ENCODE data around the gene ITGB1. TPM values are rescaled to one million over a fixed set of nuclear protein-coding genes. Genes with fewer than 3 reads are reported as not detected.

ITGB1 gene
- total RNA-seq, 1 experiment from 2014 or later, result 282 TPM

- ChIA-PET POLR2A (ENCODE audit: low non-redundant PET) (no interaction called here), CTCF (no interaction called here)
- Histone ChIP-seq H3K27ac (ENCODE audit: low read depth, low read length, poor library complexity, severe bottlenecking) (no peak overlapping the region), H3K36me3 (ENCODE audit: insufficient read depth, low read length, poor library complexity, severe bottlenecking) (peaks cover 70% of the 10 kb centered on the region), H3K9me3 (ENCODE audit: low read depth, low read length, poor library complexity, severe bottlenecking) (no peaks in the 10 kb centered on the region), H3K27me3 (replicated peaks; ENCODE audit: insufficient read depth, low read depth, low read length, poor library complexity) (no peaks in the 10 kb centered on the region), H3K4me1 (ENCODE audit: insufficient read depth, low read length, poor library complexity, severe bottlenecking) (no peaks in the 10 kb centered on the region), H3K4me3 (ENCODE audit: low read depth, low read length, poor library complexity, severe bottlenecking) (no peak overlapping the region)
- no peak for TF ChIP-seq EZH2 (IDR thresholded peaks at IDR 0.05; ENCODE audit: borderline replicate concordance, low read depth, low read length, poor library complexity, severe bottlenecking)
- TF ChIP-seq CTCF (conservative IDR thresholded peaks at IDR 0.05; ENCODE audit: low read depth, low read length), result no peak
- BruUV-seq (replicated peaks), result no TSS peak
- intact Hi-C loops (cut with micrococcal nuclease; ENCODE audit: unreplicated experiment), result no loop called here
- DNase-seq (ENCODE audit: low spot score), result no peak
These were observed 28.0 kb downstream of the ITGB1 start for GRCh38 chr10:32930036-32930435.

- intact Hi-C loops (cut with micrococcal nuclease; ENCODE audit: unreplicated experiment), result no loop called here
- no peak overlapping the region for H3K4me3 ChIP-seq (ENCODE audit: low read depth, low read length, poor library complexity, severe bottlenecking)
- TF ChIP-seq CTCF (conservative IDR thresholded peaks at IDR 0.05; ENCODE audit: low read depth, low read length) (no peak), EZH2 (IDR thresholded peaks at IDR 0.05; ENCODE audit: borderline replicate concordance, low read depth, low read length, poor library complexity, severe bottlenecking) (no peak)
- ChIA-PET CTCF (no interaction called here), POLR2A (ENCODE audit: low non-redundant PET) (no interaction called here)
- DNase-seq (ENCODE audit: low spot score), result no peak
- no peaks in the 10 kb centered on the region for H3K27me3 ChIP-seq (replicated peaks; ENCODE audit: insufficient read depth, low read depth, low read length, poor library complexity)
- BruUV-seq (replicated peaks), result no TSS peak
- no peaks in the 10 kb centered on the region for H3K4me1 ChIP-seq (ENCODE audit: insufficient read depth, low read length, poor library complexity, severe bottlenecking)
- H3K36me3 ChIP-seq (ENCODE audit: insufficient read depth, low read length, poor library complexity, severe bottlenecking), result peaks cover 70% of the 10 kb centered on the region
- H3K9me3 ChIP-seq (ENCODE audit: low read depth, low read length, poor library complexity, severe bottlenecking), result no peaks in the 10 kb centered on the region
- H3K27ac ChIP-seq (ENCODE audit: low read depth, low read length, poor library complexity, severe bottlenecking), result no peak overlapping the region
These were observed 28.4 kb downstream of the ITGB1 start for GRCh38 chr10:32929634-32930033.

GRCh38 chr10:32927750-32928149, 30.3 kb downstream of the ITGB1 start:
- ChIA-PET POLR2A (ENCODE audit: low non-redundant PET) (no interaction called here), CTCF (no interaction called here)
- Histone ChIP-seq H3K36me3 (ENCODE audit: insufficient read depth, low read length, poor library complexity, severe bottlenecking) (peaks cover 79% of the 10 kb centered on the region), H3K27me3 (replicated peaks; ENCODE audit: insufficient read depth, low read depth, low read length, poor library complexity) (no peaks in the 10 kb centered on the region), H3K4me1 (ENCODE audit: insufficient read depth, low read length, poor library complexity, severe bottlenecking) (no peaks in the 10 kb centered on the region), H3K27ac (ENCODE audit: low read depth, low read length, poor library complexity, severe bottlenecking) (no peak overlapping the region), H3K4me3 (ENCODE audit: low read depth, low read length, poor library complexity, severe bottlenecking) (no peak overlapping the region), H3K9me3 (ENCODE audit: low read depth, low read length, poor library complexity, severe bottlenecking) (no peaks in the 10 kb centered on the region)
- BruUV-seq (replicated peaks), result no TSS peak
- intact Hi-C loops (cut with micrococcal nuclease; ENCODE audit: unreplicated experiment), result no loop called here
- TF ChIP-seq EZH2 (IDR thresholded peaks at IDR 0.05; ENCODE audit: borderline replicate concordance, low read depth, low read length, poor library complexity, severe bottlenecking) (no peak), CTCF (conservative IDR thresholded peaks at IDR 0.05; ENCODE audit: low read depth, low read length) (no peak)
- DNase-seq (ENCODE audit: low spot score), result no peak

Measured in A673 (cell line).